Neural cell (in vitro differentiated cells): Measurements from ENCODE around the gene STXBP4.

Experiments used
- CTCF ChIP-seq: fragments of 450-650 bp; IDR thresholded peaks from 2 replicates; pipeline ENCODE4 v1.5.1; 2014; ENCODE audit warnings: antibody characterized with exemption, mild to moderate bottlenecking, moderate library complexity; ENCODE audit not compliant: poor library complexity, severe bottlenecking
- EP300 ChIP-seq: fragments of 450-650 bp; conservative IDR thresholded peaks from 2 replicates; pipeline ENCODE4 v1.6.1; 2014; ENCODE audit warnings: antibody characterized with exemption, mild to moderate bottlenecking, moderate library complexity; ENCODE audit not compliant: poor library complexity, severe bottlenecking
- POLR2AphosphoS5 ChIP-seq: IDR thresholded peaks from 2 replicates; pipeline ENCODE4 v1.6.1; 2012
- RAD21 ChIP-seq: fragments of 450-650 bp; conservative IDR thresholded peaks from 2 replicates; pipeline ENCODE4 v1.6.1; 2014; ENCODE audit warnings: antibody characterized with exemption, mild to moderate bottlenecking, moderate library complexity
- TAF1 ChIP-seq: IDR thresholded peaks from 2 replicates; pipeline ENCODE4 v1.6.1; 2012; ENCODE audit warnings: low read depth

GRCh38 chr17:54996441-54996840 is 27.9 kb downstream of the STXBP4 start:
- no peak for TF ChIP-seq CTCF
- no peak for TF ChIP-seq POLR2AphosphoS5
- no peak for TF ChIP-seq TAF1
- TF ChIP-seq RAD21, result no peak
- TF ChIP-seq EP300, result no peak
